Liver (tissue), 9 donors: ENCODE data around the gene VIP. TPM values are rescaled to one million over a fixed set of nuclear protein-coding genes. Genes with fewer than 3 reads are reported as not detected.

ENCODE experiments used
- DNase-seq: peaks from one replicate; pipeline ENCODE4 v3.0.0-alpha.2; 2017; ENCODE audit warnings: low spot score
- H3K27ac ChIP-seq, 2 donors: one replicate each; pipeline ENCODE4 v1.7.0; 2013; ENCODE audit warnings: inconsistent platforms in 2 of 2, low read length in 2 of 2, control low read depth in 1 of 2, low read depth in 1 of 2, mild to moderate bottlenecking in 1 of 2
- H3K27me3 ChIP-seq, 4 donors: one replicate each; pipeline versions ENCODE4 v1.6.1 to v1.7.0; 2013; ENCODE audit warnings: low read length in 3 of 4, inconsistent platforms in 1 of 4, mild to moderate bottlenecking in 1 of 4, moderate library complexity in 1 of 4; ENCODE audit not compliant: control insufficient read depth in 4 of 4, insufficient read depth in 4 of 4
- H3K36me3 ChIP-seq, 4 donors: one replicate each; pipeline versions ENCODE4 v1.6.1 to v1.7.0; 2013; ENCODE audit warnings: low read length in 3 of 4, mild to moderate bottlenecking in 3 of 4, low read depth in 1 of 4, moderate library complexity in 1 of 4; ENCODE audit not compliant: control insufficient read depth in 4 of 4, insufficient read depth in 3 of 4
- H3K4me1 ChIP-seq, 4 donors: one replicate each; pipeline versions ENCODE4 v1.6.1 to v1.7.0; 2013; ENCODE audit warnings: low read length in 3 of 4, mild to moderate bottlenecking in 3 of 4, moderate library complexity in 1 of 4; ENCODE audit not compliant: control insufficient read depth in 4 of 4, insufficient read depth in 4 of 4
- H3K4me3 ChIP-seq, 3 donors: one replicate each; pipeline versions ENCODE4 v1.6.1 to v1.7.0; 2013; ENCODE audit warnings: low read length in 3 of 3, control low read depth in 1 of 3, low read depth in 1 of 3, mild to moderate bottlenecking in 1 of 3
- H3K9ac ChIP-seq, 2 donors: one replicate each; pipeline ENCODE4 v1.7.0; 2013; ENCODE audit warnings: low read length in 2 of 2, mild to moderate bottlenecking in 2 of 2, moderate library complexity in 2 of 2, control low read depth in 1 of 2, low read depth in 1 of 2
- H3K9me3 ChIP-seq, 4 donors: one replicate each; pipeline versions ENCODE4 v1.6.1 to v1.7.0; 2013; ENCODE audit warnings: low read length in 3 of 4; ENCODE audit not compliant: control insufficient read depth in 4 of 4
- ATF3 ChIP-seq: IDR thresholded peaks from 2 replicates; pipeline ENCODE4 v1.6.1; 2016; ENCODE audit warnings: antibody characterized with exemption
- CTCF ChIP-seq: fragments of 150-350 bp; IDR thresholded peaks from 2 replicates; pipeline ENCODE4 v1.5.1; 2017; ENCODE audit warnings: improper control_type of control experiment, low read depth, low read length; ENCODE audit not compliant: missing input control
- EGR1 ChIP-seq, 2 donors: IDR thresholded peaks; 2 replicates each; pipeline ENCODE4 v1.6.1; 2016 to 2018; ENCODE audit warnings: antibody characterized with exemption in 2 of 2, low read depth in 2 of 2
- FOXA1 ChIP-seq: IDR thresholded peaks from 2 replicates; pipeline ENCODE4 v1.6.1; 2016; ENCODE audit warnings: antibody characterized with exemption
- GABPA ChIP-seq, 2 donors: IDR thresholded peaks in 1 of 2; conservative IDR thresholded peaks in 1 of 2; 2 replicates each; pipeline ENCODE4 v1.6.1; 2016; ENCODE audit warnings: antibody characterized with exemption in 2 of 2, mild to moderate bottlenecking in 1 of 2, moderate library complexity in 1 of 2
- HNF4A ChIP-seq, 2 donors: conservative IDR thresholded peaks; 2 replicates each; pipeline ENCODE4 v1.6.1; 2016; ENCODE audit warnings: antibody characterized with exemption in 2 of 2, mild to moderate bottlenecking in 2 of 2
- JUND ChIP-seq, 2 donors: IDR thresholded peaks; 2 replicates each; pipeline ENCODE4 v1.6.1; 2016; ENCODE audit warnings: antibody characterized with exemption in 2 of 2
- MAX ChIP-seq: IDR thresholded peaks from 2 replicates; pipeline ENCODE4 v1.6.1; 2016; ENCODE audit warnings: antibody characterized with exemption
- NR2F2 ChIP-seq: IDR thresholded peaks from 2 replicates; pipeline ENCODE4 v1.6.1; 2016; ENCODE audit warnings: antibody characterized with exemption
- RAD21 ChIP-seq, 2 donors: IDR thresholded peaks; 2 replicates each; pipeline ENCODE4 v1.6.1; 2016; ENCODE audit warnings: antibody characterized with exemption in 2 of 2, mild to moderate bottlenecking in 2 of 2
- REST ChIP-seq: IDR thresholded peaks from 2 replicates; pipeline ENCODE4 v1.6.1; 2016; ENCODE audit warnings: antibody characterized with exemption, mild to moderate bottlenecking
- RXRA ChIP-seq, 2 donors: IDR thresholded peaks; 2 replicates each; pipeline ENCODE4 v1.6.1; 2017 to 2018; ENCODE audit warnings: antibody characterized with exemption in 2 of 2, mild to moderate bottlenecking in 1 of 2
- SP1 ChIP-seq: IDR thresholded peaks from 2 replicates; pipeline ENCODE4 v1.6.1; 2018; ENCODE audit warnings: antibody characterized with exemption, mild to moderate bottlenecking
- ZBTB33 ChIP-seq: IDR thresholded peaks from 2 replicates; pipeline ENCODE4 v1.6.1; 2016; ENCODE audit warnings: antibody characterized with exemption
- WGBS: extraction: QIAGEN DNeasy Blood & Tissue Kit; methylation state at CpG from one replicate; pipeline ENCODE4 v1.1.7; 2013; 5-methylcytosine and 5-hydroxymethylcytosine counted together
- polyA plus RNA-seq, 2 donors: library from polyadenylated mRNA; stranded (reverse) in 1 of 2; unstranded in 1 of 2; fragments of 200-250 nt in 1 of 2; fragments of >200 nt in 1 of 2; fragmentation: Nextera tagmentation in 1 of 2; extraction: Ambion mirVana in 1 of 2; gene quantifications; one replicate each; pipeline versions ENCODE4 v1.2.1 to v1.2.3, GENCODE V29; 2013 to 2015
- total RNA-seq, 2 donors: library from RNA; depleted of rRNA; stranded (reverse); fragments of >200 nt; gene quantifications; one replicate each; pipeline ENCODE4 v1.2.3, GENCODE V29; 2014
- donor health status: healthy.
- donor health status: healthy.
- donor health status: healthy.
- donor health status: healthy.
- donor health status: healthy.

The VIP gene
- total and polyA plus RNA-seq, 4 donors: 0.09 to 0.71 (median 0.29) TPM

- no peak for DNase-seq
- TF ChIP-seq MAX (no peak), EGR1 (IDR thresholded peaks at IDR 0.05; ENCODE audit: low read depth in 2 of 2) (no peak), ZBTB33 (no peak), REST (no peak), FOXA1 (no peak), HNF4A (conservative IDR thresholded peaks at IDR 0.05) (no peak), CTCF (no peak), GABPA (IDR thresholded peaks at IDR 0.05 in 1 of 2, conservative IDR thresholded peaks at IDR 0.05 in 1 of 2) (no peak), SP1 (no peak), NR2F2 (no peak), RAD21 (IDR thresholded peaks at IDR 0.05) (no peak), RXRA (IDR thresholded peaks at IDR 0.05) (no peak)
- peaks cover 0 to 7% (median 0%) of the 10 kb centered on the region in 4 donors for H3K27me3 ChIP-seq
- H3K36me3 ChIP-seq: no peaks in the 10 kb centered on the region
- WGBS: 75% methylated on average over 7 of the region's 7 CpGs
- no peak overlapping the region for H3K9ac ChIP-seq
- no peak overlapping the region for H3K4me3 ChIP-seq
- no peak overlapping the region for H3K27ac ChIP-seq
- no peaks in the 10 kb centered on the region for H3K9me3 ChIP-seq
- H3K4me1 ChIP-seq: no peaks in the 10 kb centered on the region
Observed at GRCh38 chr6:152769159-152769558, 18.6 kb downstream of the VIP start.

- no peak overlapping the region for H3K9ac ChIP-seq
- H3K27me3 ChIP-seq: peaks cover 0 to 7% (median 0%) of the 10 kb centered on the region in 4 donors
- no peak overlapping the region for H3K4me3 ChIP-seq
- H3K9me3 ChIP-seq: no peaks in the 10 kb centered on the region
- 43% methylated on average over 2 of the region's 2 CpGs for WGBS
- no peaks in the 10 kb centered on the region for H3K4me1 ChIP-seq
- DNase-seq: no peak
- no peaks in the 10 kb centered on the region for H3K36me3 ChIP-seq
- peak; percentile 19 for TF ChIP-seq SP1
- peak; percentile 55 to 79 for TF ChIP-seq RXRA (IDR thresholded peaks at IDR 0.05)
- no peak for TF ChIP-seq JUND (IDR thresholded peaks at IDR 0.05)
- TF ChIP-seq NR2F2: peak; percentile 47
- TF ChIP-seq ATF3: no peak
- peak in 1 of 2 donors; percentile 20 for TF ChIP-seq HNF4A (conservative IDR thresholded peaks at IDR 0.05)
- no peak overlapping the region for H3K27ac ChIP-seq
Observed at GRCh38 chr6:152769993-152770392, 19.4 kb downstream of the VIP start.
